ENCODE measurements around the gene AQR. TPM values are rescaled to one million over a fixed set of nuclear protein-coding genes. Genes with fewer than 3 reads are reported as not detected.

The AQR gene
- total and polyA plus RNA-seq, 2 of the 8 experiments (the other 6 are each of a cell fraction or from before 2014, with no cell fraction given), result 34.5 to 57.6 TPM

- TF ChIP-seq, protein P1, sequence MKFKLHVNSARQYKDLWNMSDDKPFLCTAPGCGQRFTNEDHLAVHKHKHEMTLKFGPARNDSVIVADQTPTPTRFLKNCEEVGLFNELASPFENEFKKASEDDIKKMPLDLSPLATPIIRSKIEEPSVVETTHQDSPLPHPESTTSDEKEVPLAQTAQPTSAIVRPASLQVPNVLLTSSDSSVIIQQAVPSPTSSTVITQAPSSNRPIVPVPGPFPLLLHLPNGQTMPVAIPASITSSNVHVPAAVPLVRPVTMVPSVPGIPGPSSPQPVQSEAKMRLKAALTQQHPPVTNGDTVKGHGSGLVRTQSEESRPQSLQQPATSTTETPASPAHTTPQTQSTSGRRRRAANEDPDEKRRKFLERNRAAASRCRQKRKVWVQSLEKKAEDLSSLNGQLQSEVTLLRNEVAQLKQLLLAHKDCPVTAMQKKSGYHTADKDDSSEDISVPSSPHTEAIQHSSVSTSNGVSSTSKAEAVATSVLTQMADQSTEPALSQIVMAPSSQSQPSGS (IDR thresholded peaks at IDR 0.05; ENCODE audit: low read length), result no peak
- no peak for TF ChIP-seq SP2 (IDR thresholded peaks at IDR 0.05; ENCODE audit: low read length)
These were observed 15.5 kb upstream of the AQR start (continued) for GRCh38 chr15:34984889-34985630.
